Left lung (tissue), 10 donors: ENCODE data around the gene ARHGAP1. TPM values are rescaled to one million over a fixed set of nuclear protein-coding genes. Genes with fewer than 3 reads are reported as not detected.
A peak's percentile ranks its signal among the peaks of the same experiment; 100 is the strongest.

Experiments
- ATAC-seq: fragments of 200-7000 bp; cut with Tn5 transposase; one replicate; pipeline ENCODE4 v1.9.1; 2020; ENCODE audit warnings: moderate library complexity
- DNase-seq, 4 donors: peaks; one replicate each; pipeline ENCODE4 v3.0.0-alpha.2; 2013 to 2020
- H3K27ac ChIP-seq, 2 donors: fragments of 200-600 bp; sonication (generic) in 1 of 2; one replicate each; pipeline versions ENCODE4 v1.5.0 to v1.8.0; 2020 to 2021
- H3K27me3 ChIP-seq, 2 donors: fragments of 200-600 bp; sonication (generic) in 1 of 2; one replicate each; pipeline versions ENCODE4 v1.5.0 to v1.8.0; 2020 to 2021
- H3K36me3 ChIP-seq, 2 donors: fragments of 200-600 bp; sonication (generic) in 1 of 2; one replicate each; pipeline versions ENCODE4 v1.5.0 to v1.8.0; 2020 to 2021
- H3K4me1 ChIP-seq, 2 donors: fragments of 200-600 bp; one replicate each; pipeline ENCODE4 v1.8.0; 2021
- H3K4me3 ChIP-seq, 2 donors: fragments of 200-600 bp; sonication (generic) in 1 of 2; one replicate each; pipeline versions ENCODE4 v1.5.0 to v1.8.0; 2020 to 2021; ENCODE audit warnings: mild to moderate bottlenecking in 1 of 2
- H3K9me3 ChIP-seq, 2 donors: fragments of 200-600 bp; sonication (generic) in 1 of 2; one replicate each; pipeline versions ENCODE4 v1.5.0 to v1.8.0; 2020 to 2021
- CTCF ChIP-seq, 2 donors: fragments of 200-600 bp; sonication (generic) in 1 of 2; IDR thresholded peaks; one replicate each; pipeline versions ENCODE4 v1.5.0 to v1.8.0; 2021; ENCODE audit warnings: antibody characterized with exemption in 2 of 2
- intact Hi-C, 2 donors: fragments of 100-400 bp; cut with DNase I; formaldehyde crosslinking; loops; one replicate each; pipeline versions ENCODE4 v1.11.2 to v1.14.2; 2022
- polyA plus RNA-seq, 6 donors: library from polyadenylated mRNA; unstranded; fragments of 120-200 nt; gene quantifications; one replicate each; pipeline ENCODE4 v1.2.1, GENCODE V29; 2013; ENCODE audit not compliant: insufficient read length in 6 of 6
- total RNA-seq, 2 donors: library from RNA; stranded (reverse); fragmentation: NEBNext Ultra II Directional; extraction: Animal tissue kit (Norgen Biotek cat#: 25700); gene quantifications; one replicate each; pipeline ENCODE4 v1.2.1, GENCODE V29; 2021
- donor health status: DM: no; HTN: yes; CAD: no.
- donor health status: DM: no; HTN: no; CAD: no.

Gene ARHGAP1
- total and polyA plus RNA-seq, 8 donors = 59.9 to 90.3 (median 67.0) TPM

- intact Hi-C loops = no loop called here
- ATAC-seq (no peak), DNase-seq (no peak)
- no peaks in the 10 kb centered on the region for H3K4me1 ChIP-seq
- H3K4me3 ChIP-seq = no peak overlapping the region
- peaks cover 0 to 48% of the 10 kb centered on the region in 2 donors for H3K36me3 ChIP-seq
- no peaks in the 10 kb centered on the region for H3K9me3 ChIP-seq
- H3K27me3 ChIP-seq = no peaks in the 10 kb centered on the region
- H3K27ac ChIP-seq = no peak overlapping the region
- no peak for TF ChIP-seq CTCF (IDR thresholded peaks at IDR 0.05)
Measured at GRCh38 chr11:46635557-46636139, 64.8 kb downstream of the ARHGAP1 start.

GRCh38 chr11:46633291-46634217 is 66.9 kb downstream of the ARHGAP1 start:
- no peak overlapping the region for H3K4me3 ChIP-seq
- ATAC-seq (peak; percentile 47), DNase-seq (no peak)
- peaks cover 0 to 54% of the 10 kb centered on the region in 2 donors for H3K36me3 ChIP-seq
- no peaks in the 10 kb centered on the region for H3K27me3 ChIP-seq
- H3K4me1 ChIP-seq = no peaks in the 10 kb centered on the region
- no peak overlapping the region for H3K27ac ChIP-seq
- no peak for TF ChIP-seq CTCF (IDR thresholded peaks at IDR 0.05)
- intact Hi-C loops = no loop called here
- no peaks in the 10 kb centered on the region for H3K9me3 ChIP-seq

GRCh38 chr11:46632502-46632901 is 67.9 kb downstream of the ARHGAP1 start:
- Histone ChIP-seq H3K4me1 (no peaks in the 10 kb centered on the region), H3K27me3 (no peaks in the 10 kb centered on the region), H3K4me3 (no peak overlapping the region), H3K36me3 (peaks cover 0 to 57% of the 10 kb centered on the region in 2 donors), H3K27ac (no peak overlapping the region), H3K9me3 (no peaks in the 10 kb centered on the region)
- no peak for TF ChIP-seq CTCF (IDR thresholded peaks at IDR 0.05)
- ATAC-seq = no peak
- intact Hi-C loops = no loop called here
- DNase-seq = no peak

GRCh38 chr11:46631676-46632075 is 68.7 kb downstream of the ARHGAP1 start:
- DNase-seq (no peak), ATAC-seq (no peak)
- no peak for TF ChIP-seq CTCF (IDR thresholded peaks at IDR 0.05)
- H3K36me3 ChIP-seq = peaks cover 0 to 57% of the 10 kb centered on the region in 2 donors
- H3K4me3 ChIP-seq = no peak overlapping the region
- H3K4me1 ChIP-seq = no peaks in the 10 kb centered on the region
- intact Hi-C loops = no loop called here
- H3K27ac ChIP-seq = no peak overlapping the region
- H3K9me3 ChIP-seq = no peaks in the 10 kb centered on the region
- no peaks in the 10 kb centered on the region for H3K27me3 ChIP-seq

- Histone ChIP-seq H3K9me3 (no peaks in the 10 kb centered on the region), H3K27me3 (no peaks in the 10 kb centered on the region), H3K36me3 (peaks cover 0 to 64% of the 10 kb centered on the region in 2 donors), H3K4me3 (no peak overlapping the region), H3K4me1 (no peaks in the 10 kb centered on the region), H3K27ac (no peak overlapping the region)
- DNase-seq = no peak
- no peak for TF ChIP-seq CTCF (IDR thresholded peaks at IDR 0.05)
- intact Hi-C loops = no loop called here
- no peak for ATAC-seq
Measured at GRCh38 chr11:46630237-46630636, 70.2 kb downstream of the ARHGAP1 start.
